HUES64 (cell line): ENCODE results near the gene SNW1.

Experiments used
- H3K27ac ChIP-seq: 2 replicates; pipeline ENCODE4 v1.7.0; 2013; ENCODE audit warnings: low read depth, low read length, inconsistent platforms
- H3K27me3 ChIP-seq: 2 replicates; pipeline ENCODE4 v1.6.1; 2013; ENCODE audit warnings: mild to moderate bottlenecking, low read length; ENCODE audit not compliant: insufficient read depth
- H3K36me3 ChIP-seq: 2 replicates; pipeline ENCODE4 v1.6.1; 2013; ENCODE audit warnings: mild to moderate bottlenecking, low read length; ENCODE audit not compliant: insufficient read depth
- H3K4me1 ChIP-seq: 2 replicates; pipeline ENCODE4 v1.6.1; 2013; ENCODE audit warnings: mild to moderate bottlenecking, low read length, moderate library complexity; ENCODE audit not compliant: insufficient read depth
- H3K4me3 ChIP-seq: 2 replicates; pipeline ENCODE4 v1.5.1; 2013; ENCODE audit warnings: mild to moderate bottlenecking, low read length, moderate library complexity
- H3K9ac ChIP-seq: 2 replicates; pipeline ENCODE4 v1.6.1; 2013; ENCODE audit warnings: mild to moderate bottlenecking, low read depth, low read length
- H3K9me3 ChIP-seq: 2 replicates; pipeline ENCODE4 v1.6.1; 2013; ENCODE audit warnings: low read depth, low read length; ENCODE audit not compliant: insufficient read depth
- WGBS: fragments of 150-250, 120-280 bp; methylation state at CpG from one replicate; pipeline ENCODE4 v1.1.7; 2013; ENCODE audit warnings: missing lambda C conversion rate; 5-methylcytosine and 5-hydroxymethylcytosine counted together

SNW1 gene

GRCh38 chr14:77746064-77746702 is 14.8 kb downstream of the SNW1 start:
- Histone ChIP-seq H3K36me3 (peaks cover 82% of the 10 kb centered on the region), H3K27me3 (no peaks in the 10 kb centered on the region), H3K27ac (no peak overlapping the region), H3K9ac (no peak overlapping the region), H3K4me1 (no peaks in the 10 kb centered on the region), H3K4me3 (no peak overlapping the region), H3K9me3 (peaks cover 2% of the 10 kb centered on the region; the same call in 1 of the 2 replicates)
- WGBS, result 90% methylated on average over 3 of the region's 4 CpGs

- H3K27me3 ChIP-seq, result no peaks in the 10 kb centered on the region
- no peak overlapping the region for H3K27ac ChIP-seq
- peaks cover 91% of the 10 kb centered on the region for H3K36me3 ChIP-seq
- H3K9ac ChIP-seq, result no peak overlapping the region
- 95% methylated on average over 1 of the region's 2 CpGs for WGBS
- no peak overlapping the region for H3K4me3 ChIP-seq
- H3K9me3 ChIP-seq, result no peaks in the 10 kb centered on the region
- no peaks in the 10 kb centered on the region for H3K4me1 ChIP-seq
These were observed 19.5 kb downstream of the SNW1 start for GRCh38 chr14:77741438-77741837.

- Histone ChIP-seq H3K9me3 (no peaks in the 10 kb centered on the region), H3K36me3 (peaks cover 95% of the 10 kb centered on the region), H3K27me3 (no peaks in the 10 kb centered on the region), H3K4me1 (no peaks in the 10 kb centered on the region), H3K4me3 (no peak overlapping the region), H3K9ac (no peak overlapping the region), H3K27ac (no peak overlapping the region)
- 90% methylated on average over 7 of the region's 7 CpGs for WGBS
These were observed 22.3 kb downstream of the SNW1 start for GRCh38 chr14:77738559-77739250.

GRCh38 chr14:77730976-77731497 is 29.9 kb downstream of the SNW1 start:
- no peak overlapping the region for H3K4me3 ChIP-seq
- H3K36me3 ChIP-seq, result peaks cover 100% of the 10 kb centered on the region
- H3K27me3 ChIP-seq, result no peaks in the 10 kb centered on the region
- no peaks in the 10 kb centered on the region for H3K9me3 ChIP-seq
- no peaks in the 10 kb centered on the region for H3K4me1 ChIP-seq
- 100% methylated on average over 3 of the region's 3 CpGs for WGBS
- H3K27ac ChIP-seq, result no peak overlapping the region
- H3K9ac ChIP-seq, result no peak overlapping the region

- Histone ChIP-seq H3K4me3 (no peak overlapping the region), H3K36me3 (peaks cover 98% of the 10 kb centered on the region), H3K27ac (no peak overlapping the region), H3K9me3 (no peaks in the 10 kb centered on the region), H3K27me3 (no peaks in the 10 kb centered on the region), H3K9ac (no peak overlapping the region), H3K4me1 (no peaks in the 10 kb centered on the region)
- 92% methylated on average over 3 of the region's 3 CpGs for WGBS
These were observed 38.7 kb downstream of the SNW1 start for GRCh38 chr14:77722301-77722700.

- Histone ChIP-seq H3K9ac (no peak overlapping the region), H3K9me3 (no peaks in the 10 kb centered on the region), H3K4me3 (no peak overlapping the region), H3K36me3 (peaks cover 98% of the 10 kb centered on the region), H3K4me1 (no peaks in the 10 kb centered on the region), H3K27me3 (no peaks in the 10 kb centered on the region), H3K27ac (no peak overlapping the region)
- WGBS, result 92% methylated on average over 5 of the region's 5 CpGs
These were observed 39.5 kb downstream of the SNW1 start for GRCh38 chr14:77721437-77721836.

GRCh38 chr14:77717608-77718305 is 43.2 kb downstream of the SNW1 start:
- Histone ChIP-seq H3K9me3 (no peaks in the 10 kb centered on the region), H3K9ac (no peak overlapping the region), H3K4me3 (no peak overlapping the region), H3K27ac (no peak overlapping the region), H3K36me3 (peaks cover 98% of the 10 kb centered on the region), H3K27me3 (no peaks in the 10 kb centered on the region), H3K4me1 (no peaks in the 10 kb centered on the region)
- 96% methylated on average over 5 of the region's 5 CpGs for WGBS

GRCh38 chr14:77714926-77715325 is 46.0 kb downstream of the SNW1 start:
- no peaks in the 10 kb centered on the region for H3K4me1 ChIP-seq
- H3K9me3 ChIP-seq, result no peaks in the 10 kb centered on the region
- 99% methylated on average over 5 of the region's 6 CpGs for WGBS
- H3K27ac ChIP-seq, result no peak overlapping the region
- peaks cover 97% of the 10 kb centered on the region for H3K36me3 ChIP-seq
- no peaks in the 10 kb centered on the region for H3K27me3 ChIP-seq
- H3K4me3 ChIP-seq, result no peak overlapping the region
- no peak overlapping the region for H3K9ac ChIP-seq

- H3K4me3 ChIP-seq, result peak overlapping the region; percentile 96; the same call in 1 of the 2 replicates
- 95% methylated on average over 2 of the region's 2 CpGs for WGBS
- peaks cover 14% of the 10 kb centered on the region; the same call in 1 of the 2 replicates for H3K4me1 ChIP-seq
- peaks cover 60% of the 10 kb centered on the region for H3K36me3 ChIP-seq
- no peak overlapping the region for H3K9ac ChIP-seq
- no peaks in the 10 kb centered on the region for H3K27me3 ChIP-seq
- H3K27ac ChIP-seq, result no peak overlapping the region
- H3K9me3 ChIP-seq, result no peaks in the 10 kb centered on the region
These were observed 50.6 kb downstream of the SNW1 start for GRCh38 chr14:77710364-77710763.

GRCh38 chr14:77709412-77709811 is 51.5 kb downstream of the SNW1 start:
- 49% methylated on average over 3 of the region's 3 CpGs for WGBS
- peaks cover 14% of the 10 kb centered on the region; the same call in 1 of the 2 replicates for H3K4me1 ChIP-seq
- no peak overlapping the region for H3K27ac ChIP-seq
- peak overlapping the region; percentile 96 for H3K4me3 ChIP-seq
- H3K36me3 ChIP-seq, result peaks cover 57% of the 10 kb centered on the region
- H3K27me3 ChIP-seq, result no peaks in the 10 kb centered on the region
- H3K9me3 ChIP-seq, result no peaks in the 10 kb centered on the region
- H3K9ac ChIP-seq, result peak overlapping the region; percentile 98

- Histone ChIP-seq H3K4me3 (peak overlapping the region; percentile 96), H3K27ac (no peak overlapping the region; the same call in 1 of the 2 replicates), H3K36me3 (peaks cover 57% of the 10 kb centered on the region), H3K27me3 (no peaks in the 10 kb centered on the region), H3K9ac (peak overlapping the region; percentile 98), H3K9me3 (no peaks in the 10 kb centered on the region), H3K4me1 (peaks cover 14% of the 10 kb centered on the region; the same call in 1 of the 2 replicates)
- 10% methylated on average over 6 of the region's 7 CpGs for WGBS
These were observed 52.2 kb downstream of the SNW1 start for GRCh38 chr14:77708749-77709148.
